ENCODE results near the gene SMCO2. TPM values are rescaled to one million over a fixed set of nuclear protein-coding genes. Genes with fewer than 3 reads are reported as not detected.

The SMCO2 gene
- total RNA-seq, 2 donors from 2014 or later = not detected

- Mint-ChIP-seq H3K4me1 (peaks cover 12% of the 10 kb centered on the region), H3K4me3 (no peak overlapping the region), H3K27me3 (peaks cover 44% of the 10 kb centered on the region), H3K36me3 (ENCODE audit: low read depth) (peaks cover 3% of the 10 kb centered on the region), H3K27ac (no peak overlapping the region)
- H3K9me3 ChIP-seq (ENCODE audit: control insufficient read depth, low read length, poor library complexity, severe bottlenecking) = no peaks in the 10 kb centered on the region
- ATAC-seq = no peak
- DNase-seq = no peak
These were observed 16.3 kb downstream of the SMCO2 start for GRCh38 chr12:27462851-27463250.

- Mint-ChIP-seq H3K27ac (no peak overlapping the region), H3K36me3 (ENCODE audit: low read depth) (peaks cover 3% of the 10 kb centered on the region), H3K4me3 (no peak overlapping the region), H3K4me1 (peaks cover 12% of the 10 kb centered on the region), H3K27me3 (peaks cover 43% of the 10 kb centered on the region)
- DNase-seq = no peak
- no peak for ATAC-seq
- H3K9me3 ChIP-seq (ENCODE audit: control insufficient read depth, low read length, poor library complexity, severe bottlenecking) = no peaks in the 10 kb centered on the region
These were observed 17.1 kb downstream of the SMCO2 start for GRCh38 chr12:27463511-27464219.

GRCh38 chr12:27464220-27464554 lies 17.7 kb downstream of the SMCO2 start:
- H3K4me1 Mint-ChIP-seq = peaks cover 12% of the 10 kb centered on the region

GRCh38 chr12:27467641-27468040 lies 21.1 kb downstream of the SMCO2 start:
- H3K27me3 Mint-ChIP-seq = peaks cover 17% of the 10 kb centered on the region
- ATAC-seq = no peak

More at GRCh38 chr12:27464220-27464554, 17.7 kb downstream of the SMCO2 start:
- no peak for ATAC-seq
- Mint-ChIP-seq H3K36me3 (ENCODE audit: low read depth) (peaks cover 3% of the 10 kb centered on the region), H3K4me3 (no peak overlapping the region), H3K27me3 (peaks cover 38% of the 10 kb centered on the region), H3K27ac (no peak overlapping the region)
- H3K9me3 ChIP-seq (ENCODE audit: control insufficient read depth, low read length, poor library complexity, severe bottlenecking) = no peaks in the 10 kb centered on the region
- DNase-seq = no peak

GRCh38 chr12:27468241-27468640 lies 21.7 kb downstream of the SMCO2 start:
- ATAC-seq (no peak), DNase-seq (no peak)
- H3K4me1 Mint-ChIP-seq = peaks cover 2% of the 10 kb centered on the region
- no peaks in the 10 kb centered on the region for H3K9me3 ChIP-seq (ENCODE audit: control insufficient read depth, low read length, poor library complexity, severe bottlenecking)
- peaks cover 11% of the 10 kb centered on the region for H3K27me3 Mint-ChIP-seq
- H3K27ac Mint-ChIP-seq = no peak overlapping the region
- H3K36me3 Mint-ChIP-seq (ENCODE audit: low read depth) = peaks cover 3% of the 10 kb centered on the region
- H3K4me3 Mint-ChIP-seq = no peak overlapping the region

More at GRCh38 chr12:27467641-27468040, 21.1 kb downstream of the SMCO2 start:
- no peak for DNase-seq
- peaks cover 2% of the 10 kb centered on the region for H3K4me1 Mint-ChIP-seq
- no peaks in the 10 kb centered on the region for H3K9me3 ChIP-seq (ENCODE audit: control insufficient read depth, low read length, poor library complexity, severe bottlenecking)
- no peak overlapping the region for H3K27ac Mint-ChIP-seq
- H3K36me3 Mint-ChIP-seq (ENCODE audit: low read depth) = peaks cover 3% of the 10 kb centered on the region
- H3K4me3 Mint-ChIP-seq = no peak overlapping the region

- H3K27me3 Mint-ChIP-seq = peaks cover under 1% of the 10 kb centered on the region
- no peak overlapping the region for H3K4me3 Mint-ChIP-seq
- no peak for ATAC-seq
- DNase-seq = no peak
- no peaks in the 10 kb centered on the region for H3K36me3 Mint-ChIP-seq (ENCODE audit: low read depth)
- no peak overlapping the region for H3K27ac Mint-ChIP-seq
- no peaks in the 10 kb centered on the region for H3K9me3 ChIP-seq (ENCODE audit: control insufficient read depth, low read length, poor library complexity, severe bottlenecking)
- peaks cover 2% of the 10 kb centered on the region for H3K4me1 Mint-ChIP-seq
These were observed 22.7 kb downstream of the SMCO2 start for GRCh38 chr12:27469176-27469736.

GRCh38 chr12:27472604-27473003 lies 26.1 kb downstream of the SMCO2 start:
- Mint-ChIP-seq H3K4me3 (no peak overlapping the region), H3K4me1 (peaks cover 2% of the 10 kb centered on the region), H3K36me3 (ENCODE audit: low read depth) (no peaks in the 10 kb centered on the region), H3K27ac (no peak overlapping the region), H3K27me3 (no peaks in the 10 kb centered on the region)
- ATAC-seq = no peak
- no peaks in the 10 kb centered on the region for H3K9me3 ChIP-seq (ENCODE audit: control insufficient read depth, low read length, poor library complexity, severe bottlenecking)
- no peak for DNase-seq

- no peak overlapping the region for H3K27ac Mint-ChIP-seq
- no peaks in the 10 kb centered on the region for H3K9me3 ChIP-seq (ENCODE audit: control insufficient read depth, low read length, poor library complexity, severe bottlenecking)
- no peak overlapping the region for H3K4me3 Mint-ChIP-seq
- peaks cover 1% of the 10 kb centered on the region for H3K4me1 Mint-ChIP-seq
- H3K27me3 Mint-ChIP-seq = no peaks in the 10 kb centered on the region
- DNase-seq = no peak
- no peaks in the 10 kb centered on the region for H3K36me3 Mint-ChIP-seq (ENCODE audit: low read depth)
- ATAC-seq = no peak
These were observed 27.8 kb downstream of the SMCO2 start for GRCh38 chr12:27474344-27474743.

- ATAC-seq (no peak), DNase-seq (no peak)
- no peaks in the 10 kb centered on the region for H3K9me3 ChIP-seq (ENCODE audit: control insufficient read depth, low read length, poor library complexity, severe bottlenecking)
- Mint-ChIP-seq H3K4me1 (no peaks in the 10 kb centered on the region), H3K4me3 (no peak overlapping the region), H3K27ac (no peak overlapping the region), H3K27me3 (no peaks in the 10 kb centered on the region), H3K36me3 (ENCODE audit: low read depth) (no peaks in the 10 kb centered on the region)
These were observed 30.5 kb downstream of the SMCO2 start for GRCh38 chr12:27477049-27477448.

- ATAC-seq (no peak), DNase-seq (no peak)
- no peak overlapping the region for H3K27ac Mint-ChIP-seq
- H3K4me1 Mint-ChIP-seq = no peaks in the 10 kb centered on the region
- H3K27me3 Mint-ChIP-seq = peaks cover 4% of the 10 kb centered on the region
- H3K9me3 ChIP-seq (ENCODE audit: control insufficient read depth, low read length, poor library complexity, severe bottlenecking) = no peaks in the 10 kb centered on the region
- no peak overlapping the region for H3K4me3 Mint-ChIP-seq
- H3K36me3 Mint-ChIP-seq (ENCODE audit: low read depth) = no peaks in the 10 kb centered on the region
These were observed 32.4 kb downstream of the SMCO2 start for GRCh38 chr12:27478949-27479348.

GRCh38 chr12:27480016-27480415 lies 33.5 kb downstream of the SMCO2 start:
- ATAC-seq (no peak), DNase-seq (no peak)
- no peaks in the 10 kb centered on the region for H3K9me3 ChIP-seq (ENCODE audit: control insufficient read depth, low read length, poor library complexity, severe bottlenecking)
- Mint-ChIP-seq H3K36me3 (ENCODE audit: low read depth) (no peaks in the 10 kb centered on the region), H3K4me1 (no peaks in the 10 kb centered on the region), H3K4me3 (no peak overlapping the region), H3K27ac (no peak overlapping the region), H3K27me3 (peaks cover 4% of the 10 kb centered on the region)

- DNase-seq (no peak), ATAC-seq (no peak)
- peaks cover 20% of the 10 kb centered on the region for H3K27me3 Mint-ChIP-seq
- H3K4me1 Mint-ChIP-seq = no peaks in the 10 kb centered on the region
- no peak overlapping the region for H3K27ac Mint-ChIP-seq
- no peak overlapping the region for H3K4me3 Mint-ChIP-seq
- peaks cover 2% of the 10 kb centered on the region for H3K36me3 Mint-ChIP-seq (ENCODE audit: low read depth)
- H3K9me3 ChIP-seq (ENCODE audit: control insufficient read depth, low read length, poor library complexity, severe bottlenecking) = no peaks in the 10 kb centered on the region
These were observed 40.4 kb downstream of the SMCO2 start for GRCh38 chr12:27486961-27487360.

- peaks cover 16% of the 10 kb centered on the region for H3K27me3 Mint-ChIP-seq
- no peaks in the 10 kb centered on the region for H3K4me1 Mint-ChIP-seq
- no peaks in the 10 kb centered on the region for H3K9me3 ChIP-seq (ENCODE audit: control insufficient read depth, low read length, poor library complexity, severe bottlenecking)
- DNase-seq = no peak
- no peak overlapping the region for H3K27ac Mint-ChIP-seq
- no peak for ATAC-seq
- H3K4me3 Mint-ChIP-seq = no peak overlapping the region
- peaks cover 2% of the 10 kb centered on the region for H3K36me3 Mint-ChIP-seq (ENCODE audit: low read depth)
These were observed 41.9 kb downstream of the SMCO2 start for GRCh38 chr12:27488479-27488878.

GRCh38 chr12:27491226-27491625 lies 44.7 kb downstream of the SMCO2 start:
- Mint-ChIP-seq H3K4me1 (no peaks in the 10 kb centered on the region), H3K27ac (no peak overlapping the region), H3K27me3 (peaks cover 16% of the 10 kb centered on the region), H3K4me3 (no peak overlapping the region), H3K36me3 (ENCODE audit: low read depth) (peaks cover 2% of the 10 kb centered on the region)
- DNase-seq = no peak
- ATAC-seq = no peak
- H3K9me3 ChIP-seq (ENCODE audit: control insufficient read depth, low read length, poor library complexity, severe bottlenecking) = no peaks in the 10 kb centered on the region

Measured in T-helper 17 cell (primary cell).